WTC11 (cell line): ENCODE data around the gene PPP1CB. TPM values are rescaled to one million over a fixed set of nuclear protein-coding genes. Genes with fewer than 3 reads are reported as not detected.

ENCODE experiments used
- ATAC-seq: fragments of 200-7000 bp; cut with Tn5 transposase; 2 replicates; pipeline ENCODE4 v1.10.0; 2021; ENCODE audit warnings: mild to moderate bottlenecking, moderate library complexity
- CTCF ChIA-PET: fragments of 300-600 bp; sonication (Branson Sonifier 250); formaldehyde crosslinking; loops from one replicate; lab custom pipeline; 2021; ENCODE audit warnings: antibody characterized with exemption; lab: Charles Lee
- POLR2A ChIA-PET: fragments of 350-600 bp; sonication (Branson Sonifier 250); formaldehyde crosslinking; loops from one replicate; lab custom pipeline; 2021; ENCODE audit warnings: antibody characterized with exemption; lab: Charles Lee
- DNase-seq: peaks from one replicate; pipeline ENCODE4 v3.0.0; 2021; ENCODE audit warnings: low spot score
- H3K27ac Mint-ChIP-seq: 2 replicates; pipeline ENCODE4 v1.8.0; 2021; ENCODE audit warnings: mixed read lengths
- H3K27me3 Mint-ChIP-seq: 2 replicates; pipeline ENCODE4 v1.8.0; 2021; ENCODE audit warnings: low read depth, mild to moderate bottlenecking, moderate library complexity, mixed read lengths
- H3K36me3 Mint-ChIP-seq: 2 replicates; pipeline ENCODE4 v1.8.0; 2021; ENCODE audit warnings: mixed read lengths
- H3K4me1 Mint-ChIP-seq: 2 replicates; pipeline ENCODE4 v1.8.0; 2022; ENCODE audit warnings: mixed read lengths
- H3K4me3 Mint-ChIP-seq: 2 replicates; pipeline ENCODE4 v1.8.0; 2021; ENCODE audit warnings: mild to moderate bottlenecking, moderate library complexity, mixed read lengths
- H3K9me3 Mint-ChIP-seq: 2 replicates; pipeline ENCODE4 v1.8.0; 2021; ENCODE audit warnings: mixed read lengths
- AFF4 ChIP-seq: sonication (generic); formaldehyde crosslinking; IDR thresholded peaks from 2 replicates; pipeline ENCODE4 v1.8.1; 2023; ENCODE audit warnings: mild to moderate bottlenecking, missing genetic modification reagents, borderline replicate concordance
- ARID4B ChIP-seq: sonication (generic); formaldehyde crosslinking; IDR thresholded peaks from 2 replicates; pipeline ENCODE4 v1.8.0; 2023; ENCODE audit warnings: missing genetic modification reagents, mild to moderate bottlenecking, borderline replicate concordance
- FOXJ3 ChIP-seq: sonication (generic); formaldehyde crosslinking; IDR thresholded peaks from 2 replicates; pipeline ENCODE4 v1.9.0; 2021; ENCODE audit warnings: missing genetic modification reagents, mild to moderate bottlenecking, borderline replicate concordance
- FOXP4 ChIP-seq: sonication (generic); formaldehyde crosslinking; IDR thresholded peaks from 2 replicates; pipeline ENCODE4 v1.8.0; 2022; ENCODE audit warnings: mild to moderate bottlenecking, missing genetic modification reagents
- KAT7 ChIP-seq: sonication (generic); formaldehyde crosslinking; IDR thresholded peaks from 2 replicates; pipeline ENCODE4 v1.8.1; 2023; ENCODE audit warnings: missing genetic modification reagents, mild to moderate bottlenecking, borderline replicate concordance
- NFYB ChIP-seq: sonication (generic); formaldehyde crosslinking; conservative IDR thresholded peaks from 2 replicates; pipeline ENCODE4 v1.8.0; 2022; ENCODE audit warnings: low read depth, missing genetic modification reagents
- SMAD3 ChIP-seq: sonication (generic); formaldehyde crosslinking; IDR thresholded peaks from 2 replicates; pipeline ENCODE4 v1.8.0; 2022; ENCODE audit warnings: missing genetic modification reagents, mild to moderate bottlenecking, borderline replicate concordance
- TP53 ChIP-seq: sonication (generic); formaldehyde crosslinking; IDR thresholded peaks from 2 replicates; pipeline ENCODE4 v1.8.1; 2023; ENCODE audit warnings: mild to moderate bottlenecking, missing genetic modification reagents
- USF2 ChIP-seq: sonication (generic); formaldehyde crosslinking; IDR thresholded peaks from 2 replicates; pipeline ENCODE4 v1.8.1; 2023; ENCODE audit warnings: mild to moderate bottlenecking, missing genetic modification reagents, moderate library complexity
- ZNF317 ChIP-seq: sonication (generic); formaldehyde crosslinking; IDR thresholded peaks from 2 replicates; pipeline ENCODE4 v1.8.1; 2023; ENCODE audit warnings: low read depth, mild to moderate bottlenecking, moderate library complexity, missing genetic modification reagents, borderline replicate concordance
- ZNF423 ChIP-seq: fragments of 250-450 bp; sonication (Bioruptor Pico); IDR thresholded peaks from 2 replicates; pipeline ENCODE4 v2.1.2; 2022; ENCODE audit warnings: mild to moderate bottlenecking, moderate library complexity
- total RNA-seq: library from RNA; stranded (reverse); gene quantifications from 3 replicates; pipeline ENCODE4 v1.2.3, GENCODE V29; 2021
- TF ChIP-seq, protein P1 (sequence below): sonication (generic); formaldehyde crosslinking; IDR thresholded peaks from 2 replicates; pipeline ENCODE4 v1.8.0; 2022; ENCODE audit warnings: mild to moderate bottlenecking, missing genetic modification reagents

PPP1CB gene
- total RNA-seq, 1 experiment from 2014 or later, result 133 TPM

DNA sequence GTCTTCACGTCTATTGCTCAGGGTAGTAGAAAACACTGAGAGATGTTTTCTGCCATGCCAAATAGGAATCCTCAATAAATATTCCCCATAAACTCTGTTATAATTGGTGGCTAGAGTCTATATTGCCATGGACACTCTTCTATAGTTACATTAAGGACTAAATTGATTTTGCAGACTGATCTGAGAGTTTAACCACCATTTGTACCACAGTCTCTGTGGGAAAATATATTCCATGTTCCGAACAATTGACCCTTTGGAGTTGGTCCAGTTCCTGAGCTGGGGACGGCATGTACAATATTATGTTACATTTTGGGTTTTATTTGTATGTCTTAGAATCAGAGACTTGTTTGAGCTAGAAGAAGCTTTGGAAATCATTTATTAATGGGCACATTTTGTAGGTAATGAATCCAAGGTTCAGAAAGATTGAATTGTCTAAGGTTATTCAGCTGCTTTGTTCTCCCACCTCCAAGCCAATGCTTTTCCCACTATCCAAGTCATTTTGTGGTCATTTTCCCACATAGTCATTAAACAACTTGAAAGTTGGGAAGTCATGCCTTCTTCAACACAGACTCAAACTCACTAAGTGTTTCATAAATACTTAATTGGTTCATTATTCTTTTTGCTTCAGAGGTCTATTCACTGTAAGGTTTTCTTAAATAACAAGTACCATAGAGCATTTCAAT is 5.1 kb upstream of the PPP1CB start:
- Mint-ChIP-seq H3K9me3 (no peaks in the 10 kb centered on the region), H3K4me3 (no peak overlapping the region), H3K27ac (no peak overlapping the region), H3K36me3 (no peaks in the 10 kb centered on the region), H3K4me1 (peaks cover 13% of the 10 kb centered on the region; the same call in 1 of the 2 replicates), H3K27me3 (no peaks in the 10 kb centered on the region)
- TF ChIP-seq FOXP4 (CRISPR knock-in tag), result no peak
- no peak for TF ChIP-seq ZNF423 (CRISPR knock-in tag)
- no peak for TF ChIP-seq ZNF317 (CRISPR knock-in tag)
- no peak for TF ChIP-seq USF2
- TF ChIP-seq AFF4 (CRISPR knock-in tag), result no peak
- TF ChIP-seq ARID4B (CRISPR knock-in tag), result no peak
- POLR2A ChIA-PET, result no interaction called here
- no peak for DNase-seq
- CTCF ChIA-PET, result no interaction called here
- ATAC-seq, result no peak

GRCh38 chr2:28747714-28748113 is 3.9 kb upstream of the PPP1CB start:
- Mint-ChIP-seq H3K27me3 (no peaks in the 10 kb centered on the region), H3K36me3 (peaks cover 3% of the 10 kb centered on the region; the same call in 1 of the 2 replicates)
- CTCF ChIA-PET, result no interaction called here
- TF ChIP-seq NFYB (CRISPR knock-in tag) (no peak), KAT7 (no peak), SMAD3 (CRISPR knock-in tag) (no peak), ZNF317 (CRISPR knock-in tag) (no peak), TP53 (CRISPR knock-in tag) (no peak), FOXJ3 (CRISPR knock-in tag) (no peak)
- TF ChIP-seq, protein P1, sequence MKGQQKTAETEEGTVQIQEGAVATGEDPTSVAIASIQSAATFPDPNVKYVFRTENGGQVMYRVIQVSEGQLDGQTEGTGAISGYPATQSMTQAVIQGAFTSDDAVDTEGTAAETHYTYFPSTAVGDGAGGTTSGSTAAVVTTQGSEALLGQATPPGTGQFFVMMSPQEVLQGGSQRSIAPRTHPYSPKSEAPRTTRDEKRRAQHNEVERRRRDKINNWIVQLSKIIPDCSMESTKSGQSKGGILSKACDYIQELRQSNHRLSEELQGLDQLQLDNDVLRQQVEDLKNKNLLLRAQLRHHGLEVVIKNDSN (CRISPR knock-in tag), result no peak
- TF ChIP-seq, all 79 proteins: peak for 0
- Mint-ChIP-seq H3K9me3 (no peaks in the 10 kb centered on the region), H3K4me1 (peaks cover 13% of the 10 kb centered on the region; the same call in 1 of the 2 replicates), H3K4me3 (no peak overlapping the region), H3K27ac (no peak overlapping the region)
- ATAC-seq, result no peak
- POLR2A ChIA-PET, result no interaction called here
- no peak for DNase-seq
